HG02678 (cell line): Measurements from ENCODE around the gene SNRPD2.
"Not testable (repeated sequence)": the region's sequence is repeated elsewhere in the genome, so short reads cannot be mapped to it uniquely, and the experiment has no call there.

ENCODE experiments used
- ATAC-seq: cut with Tn5 transposase; IDR thresholded peaks from one replicate; pipeline ENCODE4 v1.9.1; 2021; ENCODE audit warnings: mild to moderate bottlenecking, moderate library complexity; ENCODE audit not compliant: unreplicated experiment

Gene SNRPD2

DNA sequence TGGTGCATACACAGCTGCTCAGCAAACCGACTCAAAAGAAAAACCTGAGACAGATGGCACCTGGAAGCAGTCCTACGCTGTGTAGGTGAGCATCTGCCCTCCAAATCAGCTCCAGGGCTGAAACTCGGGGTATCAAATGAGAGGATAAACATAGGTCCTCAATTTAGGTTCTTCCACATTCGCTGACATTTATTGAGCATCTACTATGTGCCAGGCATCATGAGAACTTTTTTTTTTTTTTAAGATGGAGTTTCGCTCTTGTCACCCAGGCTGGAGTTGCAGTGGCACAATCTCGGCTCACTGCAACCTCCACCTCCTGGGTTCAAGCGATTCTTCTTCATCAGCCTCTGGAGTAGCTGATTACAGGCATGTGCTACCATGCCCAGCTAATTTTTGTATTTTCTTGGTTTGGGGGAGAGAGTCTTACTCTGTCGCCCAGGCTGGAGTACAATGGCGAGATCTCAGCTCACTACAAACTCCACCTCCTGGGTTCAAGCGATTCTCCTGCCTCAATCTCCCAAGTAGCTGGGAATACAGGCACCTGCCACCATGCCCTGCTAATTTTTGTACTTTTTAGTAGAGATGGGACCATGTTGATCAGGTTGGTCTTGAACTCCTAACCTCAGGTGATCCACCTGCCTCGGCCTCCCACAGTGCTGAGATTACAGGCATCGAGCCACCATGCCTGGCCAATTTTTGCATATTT is 14.1 kb upstream of the SNRPD2 start:
- ATAC-seq, result no peak

DNA sequence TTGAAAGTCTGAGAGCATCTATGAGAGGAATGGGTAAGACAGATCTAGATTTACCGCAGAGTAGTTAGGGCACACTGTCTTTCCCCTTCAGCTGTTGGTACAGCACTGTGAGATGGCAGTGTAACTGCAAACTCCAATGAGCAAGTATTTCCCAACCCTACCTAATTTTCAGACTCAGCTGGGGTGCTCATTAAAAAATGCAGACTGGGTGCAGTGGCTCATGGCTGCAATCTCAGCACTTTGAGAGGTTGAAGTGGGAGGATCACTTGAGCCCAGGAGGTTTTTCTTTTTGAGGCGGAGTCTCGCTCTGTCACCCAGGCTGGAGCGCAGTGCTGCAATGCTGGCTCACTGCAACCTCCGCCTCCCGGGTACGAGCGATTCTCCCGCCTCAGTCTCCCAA is 13.4 kb upstream of the SNRPD2 start:
- ATAC-seq, result no peak

- ATAC-seq, result no peak
Observed at GRCh38 chr19:45701676-45702075, 9.9 kb upstream of the SNRPD2 start.

DNA sequence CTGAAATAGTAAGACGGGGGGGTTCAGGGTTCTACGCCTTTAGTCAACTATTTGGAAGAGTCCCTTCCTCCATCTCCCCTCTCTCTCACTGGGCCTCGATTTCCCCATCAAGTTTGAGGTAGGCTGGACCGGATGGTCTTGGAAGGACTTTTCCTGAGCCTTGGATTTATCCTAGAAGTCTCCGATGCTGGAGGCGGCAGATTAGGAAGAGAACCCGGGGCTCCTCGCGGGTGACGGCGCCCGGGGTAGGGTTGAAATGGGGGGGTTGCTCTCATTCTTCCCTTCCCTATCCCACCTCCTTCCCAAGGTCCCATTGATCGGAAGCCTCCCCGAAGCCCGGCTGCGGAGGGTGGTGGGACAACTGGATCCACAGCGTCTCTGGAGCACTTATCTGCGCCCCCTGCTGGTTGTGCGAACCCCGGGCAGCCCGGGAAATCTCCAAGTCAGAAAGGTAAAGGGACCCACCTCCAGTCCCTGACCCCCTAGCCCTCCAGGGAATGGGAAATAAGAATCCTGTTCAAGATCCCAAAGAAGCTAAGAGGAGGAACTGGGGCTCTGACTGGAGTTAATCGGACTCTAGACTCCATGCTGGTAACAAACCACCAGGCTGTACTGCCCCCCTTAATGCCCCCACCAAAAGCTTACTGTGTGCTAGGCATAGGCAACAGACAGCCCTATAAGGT is 1.5 kb upstream of the SNRPD2 start:
- ATAC-seq, result no peak

DNA sequence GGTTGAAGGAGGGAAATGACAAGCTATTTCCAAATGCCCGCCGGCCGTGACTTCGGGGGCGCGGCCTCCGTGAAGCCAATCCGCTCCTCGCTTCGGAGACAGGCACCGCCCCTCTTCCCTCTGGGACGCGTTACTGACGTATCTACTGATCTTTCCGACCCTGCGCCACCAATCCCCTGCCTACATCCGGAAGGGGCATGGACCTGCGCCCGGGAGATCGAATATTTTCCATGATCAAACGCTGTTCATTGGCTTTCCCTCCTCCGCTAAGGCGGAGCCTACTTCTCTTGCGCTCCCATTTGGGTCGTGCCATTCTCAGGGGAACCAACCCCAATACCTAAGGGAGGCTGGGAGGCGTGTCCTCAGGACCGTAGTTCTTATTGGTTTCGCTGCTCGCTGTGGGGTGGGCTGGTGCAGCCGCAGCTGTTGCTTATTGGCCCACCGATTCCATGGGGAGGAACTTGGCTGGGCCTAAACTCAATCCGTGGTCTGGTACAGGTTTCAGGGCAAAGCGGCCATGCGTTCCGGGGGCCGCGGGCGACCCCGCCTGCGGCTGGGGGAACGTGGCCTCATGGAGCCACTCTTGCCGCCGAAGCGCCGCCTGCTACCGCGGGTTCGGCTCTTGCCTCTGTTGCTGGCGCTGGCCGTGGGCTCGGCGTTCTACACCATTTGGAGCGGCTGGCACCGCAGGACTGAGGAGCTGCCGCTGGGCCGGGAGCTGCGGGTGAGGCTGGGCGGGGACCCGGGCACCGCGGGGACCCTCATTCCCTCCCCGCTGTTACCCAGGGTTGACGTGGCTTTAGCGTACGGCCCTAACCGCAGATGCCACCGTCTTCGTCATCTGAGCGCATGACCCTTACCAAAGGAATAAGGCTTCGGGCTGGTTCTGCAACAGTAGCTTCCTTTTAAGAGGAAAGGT is 693 bp upstream of the SNRPD2 start, which contains the start of gene QPCTL:
Gene QPCTL (plus strand): TSS at position 480 of the 919 bp plus-strand sequence. CDS start 38 bp downstream, at position 518.
- ATAC-seq, result peak; percentile 87

DNA sequence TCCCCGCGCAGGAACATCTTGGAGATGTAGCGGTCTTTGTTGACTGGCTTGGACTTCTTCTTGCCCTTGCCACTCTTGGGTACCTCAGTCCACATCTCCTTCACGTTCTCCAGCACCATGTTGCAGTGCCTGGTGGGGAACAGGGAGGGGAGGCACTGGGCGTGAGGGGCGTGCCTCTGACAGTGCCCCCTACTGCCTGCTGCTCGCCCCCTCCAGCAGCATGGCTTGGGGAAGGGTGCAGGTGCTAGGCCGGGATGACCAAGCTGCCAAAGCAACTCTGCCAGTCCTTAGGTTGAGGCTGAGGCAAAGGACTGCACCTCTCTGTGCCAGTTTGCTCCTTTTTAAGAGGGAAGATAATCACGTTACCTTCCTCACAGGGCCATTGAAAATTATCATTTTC is 4.2 kb downstream of the SNRPD2 start:
- no peak for ATAC-seq

DNA sequence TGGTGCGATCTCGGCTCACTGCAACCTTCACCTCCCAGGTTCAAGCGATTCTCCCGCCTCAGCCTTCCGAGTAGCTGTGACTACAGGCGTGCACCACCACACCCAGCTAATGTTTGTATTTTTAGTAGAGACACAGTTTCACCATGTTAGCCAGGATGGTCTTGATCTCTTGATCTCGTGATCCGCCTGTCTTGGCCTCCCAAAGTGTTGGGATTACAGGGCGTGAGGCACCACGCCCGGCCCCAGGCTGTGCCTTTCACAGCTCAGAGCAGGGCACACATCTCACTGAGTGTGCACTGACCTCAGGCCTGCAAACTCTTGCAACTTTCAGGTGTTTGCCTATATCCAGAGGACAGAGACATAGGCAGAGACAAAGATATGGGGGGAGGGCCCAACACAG is 6.7 kb downstream of the SNRPD2 start:
- ATAC-seq, result not testable (repeated sequence)

DNA sequence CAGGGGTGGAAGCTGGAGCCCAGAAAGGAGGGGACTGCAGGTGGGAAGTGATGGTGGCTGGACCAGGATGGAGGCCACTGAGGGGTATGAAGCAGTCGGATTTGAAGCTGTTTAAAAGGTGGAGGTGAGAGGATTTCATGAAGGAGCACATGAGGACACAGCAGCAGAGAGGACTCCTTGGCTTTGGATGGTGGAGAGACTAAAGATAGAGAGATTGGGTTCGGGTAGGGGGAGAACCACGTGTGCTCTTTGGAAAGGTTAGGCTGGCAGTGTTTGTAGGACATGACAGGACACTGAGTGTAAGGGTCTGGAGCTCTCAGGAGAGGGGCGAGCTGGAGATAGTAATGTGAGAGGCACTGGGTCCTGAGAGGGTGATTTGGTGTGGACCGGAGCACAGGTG is 8.8 kb downstream of the SNRPD2 start:
- ATAC-seq, result no peak

DNA sequence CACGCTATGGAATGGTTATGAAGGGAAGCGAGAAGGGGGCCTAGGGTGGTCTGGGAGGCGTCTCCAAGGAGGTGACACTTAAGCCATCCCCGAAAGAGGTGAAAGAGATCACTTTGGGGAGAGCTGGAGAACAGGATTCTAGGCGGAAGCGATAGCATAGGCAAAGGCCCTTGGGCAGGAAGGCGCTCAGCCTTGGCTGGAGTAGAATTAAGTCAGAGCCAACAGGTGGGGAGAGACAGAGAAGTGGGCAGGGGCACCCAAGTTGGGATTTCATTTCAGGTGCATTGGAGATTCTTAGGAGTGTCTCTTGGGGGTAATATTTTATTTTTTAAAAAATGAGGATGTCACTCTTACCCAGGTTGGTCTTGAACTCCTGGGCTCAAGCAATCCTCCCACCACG is 9.6 kb downstream of the SNRPD2 start:
- ATAC-seq, result no peak

DNA sequence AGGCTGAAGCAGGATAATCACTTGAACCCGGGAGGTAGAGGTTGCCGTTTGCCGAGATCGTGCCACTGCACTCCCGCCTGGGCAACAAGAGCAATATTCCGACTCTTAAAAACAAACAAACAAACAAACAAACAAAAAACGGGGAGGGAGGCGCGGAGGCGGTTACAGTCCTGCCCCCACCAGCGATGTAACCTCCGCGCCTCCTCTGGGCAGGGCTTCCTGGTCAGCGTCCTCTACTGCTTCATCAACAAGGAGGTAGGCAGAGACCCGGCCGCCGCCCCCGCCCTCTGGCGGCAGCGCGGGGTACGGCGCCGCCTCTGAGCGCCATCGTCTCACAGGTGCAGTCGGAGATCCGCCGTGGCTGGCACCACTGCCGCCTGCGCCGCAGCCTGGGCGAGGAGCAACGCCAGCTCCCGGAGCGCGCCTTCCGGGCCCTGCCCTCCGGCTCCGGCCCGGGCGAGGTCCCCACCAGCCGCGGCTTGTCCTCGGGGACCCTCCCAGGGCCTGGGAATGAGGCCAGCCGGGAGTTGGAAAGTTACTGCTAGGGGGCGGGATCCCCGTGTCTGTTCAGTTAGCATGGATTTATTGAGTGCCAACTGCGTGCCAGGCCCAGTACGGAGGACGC is 10.2 kb downstream of the SNRPD2 start:
- peak; percentile 78 for ATAC-seq

GRCh38 chr19:45677351-45678230 is 14.2 kb downstream of the SNRPD2 start:
- ATAC-seq, result no peak

DNA sequence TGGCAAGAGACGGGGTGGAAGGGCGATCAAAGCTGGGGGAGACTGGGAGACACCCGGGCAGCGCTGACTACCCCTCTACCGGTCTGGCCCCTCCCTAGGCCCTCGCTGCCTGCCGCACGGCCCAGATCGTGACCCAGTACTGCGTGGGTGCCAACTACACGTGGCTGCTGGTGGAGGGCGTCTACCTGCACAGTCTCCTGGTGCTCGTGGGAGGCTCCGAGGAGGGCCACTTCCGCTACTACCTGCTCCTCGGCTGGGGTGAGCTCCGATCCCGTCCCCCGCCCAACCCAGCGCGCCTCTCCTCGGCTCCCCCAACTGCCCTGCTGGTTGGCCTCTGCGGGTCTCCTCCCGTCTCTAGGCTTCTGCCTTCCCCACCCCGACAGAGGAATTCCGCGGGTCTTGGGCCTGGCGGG is 14.9 kb downstream of the SNRPD2 start:
- no peak for ATAC-seq

DNA sequence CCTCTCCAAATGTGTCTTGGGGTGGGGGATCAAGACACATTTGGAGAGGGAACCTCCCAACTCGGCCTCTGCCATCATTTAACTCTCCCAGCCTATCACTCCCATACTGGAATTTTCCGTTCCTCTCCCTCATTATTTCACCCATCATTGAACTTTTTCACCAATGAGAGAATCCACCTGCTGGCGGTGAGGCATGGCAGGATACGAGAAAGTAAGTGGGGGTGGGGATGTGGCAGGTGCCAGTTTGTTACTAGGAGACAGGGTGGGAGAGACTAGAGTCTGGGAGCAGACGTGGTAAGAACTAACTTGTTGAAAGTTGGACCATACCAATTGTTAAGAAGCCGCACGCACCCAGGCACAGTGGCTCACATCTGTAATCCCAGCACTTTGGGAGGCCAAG is 16.8 kb downstream of the SNRPD2 start:
- no peak for ATAC-seq

- peak; percentile 57 for ATAC-seq
Observed at GRCh38 chr19:45670670-45671453, 20.9 kb downstream of the SNRPD2 start.

DNA sequence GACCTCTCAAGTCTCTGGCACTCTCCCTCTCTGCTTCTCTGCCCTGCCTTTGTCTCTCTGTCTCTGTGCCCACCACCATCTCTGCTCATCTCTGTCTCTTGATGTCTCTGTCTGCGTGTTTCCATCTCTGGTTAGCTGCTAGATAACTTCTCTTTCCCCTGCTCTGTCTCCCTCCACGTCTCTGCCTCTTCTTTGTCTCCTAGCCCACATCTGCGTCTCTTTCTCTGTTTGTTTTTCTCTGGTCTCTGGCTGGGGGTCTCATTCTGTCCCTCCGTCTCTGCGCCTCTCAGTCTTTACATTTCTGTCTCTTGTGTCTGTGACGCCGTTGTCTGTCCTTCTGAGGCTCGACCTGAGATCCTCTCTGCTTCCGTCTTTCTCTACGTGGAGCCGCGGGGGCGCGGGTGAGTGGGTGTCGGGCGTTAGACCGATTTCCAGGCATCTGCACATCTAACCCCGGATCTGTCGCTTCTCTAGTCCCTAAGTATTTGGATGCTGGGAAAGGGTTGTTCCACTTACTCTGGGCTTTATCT is 23.3 kb downstream of the SNRPD2 start:
- no peak for ATAC-seq

GRCh38 chr19:45667620-45668341 is 24.0 kb downstream of the SNRPD2 start, which contains the start of gene GIPR:
Gene GIPR (plus strand): TSS chr19:45668221. CDS start chr19:45669521, 1,300 bp downstream.
- ATAC-seq, result no peak

DNA sequence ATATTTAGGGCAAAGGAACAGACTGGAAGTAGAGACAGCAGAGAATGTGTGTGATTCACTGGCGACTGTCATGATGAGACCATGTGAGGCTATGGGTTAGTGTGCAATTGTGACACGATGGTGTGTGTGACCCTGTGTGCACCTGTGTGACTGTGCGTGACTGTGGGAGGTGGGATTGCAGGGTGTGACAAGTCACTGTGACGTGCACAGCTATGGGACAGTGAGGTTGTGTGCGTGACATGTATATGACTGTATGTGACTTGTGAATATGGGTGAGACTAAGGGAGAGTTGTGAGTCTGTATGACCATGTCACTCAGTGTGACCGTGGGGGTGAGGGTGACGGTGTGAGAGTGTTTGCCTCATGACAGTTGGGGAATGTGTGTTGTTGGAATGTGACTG is 27.2 kb downstream of the SNRPD2 start:
- ATAC-seq, result no peak

GRCh38 chr19:45663800-45664199 is 28.0 kb downstream of the SNRPD2 start:
- no peak for ATAC-seq
